Activated T-cell treated with anti-CD3 and anti-CD28 coated beads, Interleukin-2, amount 50 U/mL, for 24 hours (primary cell): ENCODE data around the gene TMEM208.
A peak's percentile ranks its signal among the peaks of the same experiment; 100 is the strongest.

ENCODE experiments used
- DNase-seq: peaks from one replicate; pipeline ENCODE4 v3.0.0-alpha.2; 2020
- H3K27ac Mint-ChIP-seq: 2 replicates; pipeline ENCODE4 v1.8.0; 2020; ENCODE audit warnings: mild to moderate bottlenecking, mixed read lengths
- H3K27me3 Mint-ChIP-seq: 2 replicates; pipeline ENCODE4 v1.8.0; 2020; ENCODE audit warnings: mixed read lengths
- H3K36me3 Mint-ChIP-seq: 2 replicates; pipeline ENCODE4 v1.8.0; 2020; ENCODE audit warnings: low read depth, mixed read lengths
- H3K4me1 Mint-ChIP-seq: 2 replicates; pipeline ENCODE4 v1.8.0; 2020; ENCODE audit warnings: low read depth, mixed read lengths
- H3K4me3 Mint-ChIP-seq: 2 replicates; pipeline ENCODE4 v1.8.0; 2020; ENCODE audit warnings: mild to moderate bottlenecking, moderate library complexity, mixed read lengths
- H3K9me3 Mint-ChIP-seq: 2 replicates; pipeline ENCODE4 v1.8.0; 2020; ENCODE audit warnings: mixed read lengths

The TMEM208 gene

GRCh38 chr16:67230809-67231660 is 4.1 kb downstream of the TMEM208 start:
- DNase-seq: no peak
- Mint-ChIP-seq H3K27me3 (no peaks in the 10 kb centered on the region), H3K4me3 (no peak overlapping the region), H3K36me3 (peaks cover 90% of the 10 kb centered on the region), H3K4me1 (peaks cover 28% of the 10 kb centered on the region), H3K27ac (peak overlapping the region; percentile 29), H3K9me3 (no peaks in the 10 kb centered on the region)

DNA sequence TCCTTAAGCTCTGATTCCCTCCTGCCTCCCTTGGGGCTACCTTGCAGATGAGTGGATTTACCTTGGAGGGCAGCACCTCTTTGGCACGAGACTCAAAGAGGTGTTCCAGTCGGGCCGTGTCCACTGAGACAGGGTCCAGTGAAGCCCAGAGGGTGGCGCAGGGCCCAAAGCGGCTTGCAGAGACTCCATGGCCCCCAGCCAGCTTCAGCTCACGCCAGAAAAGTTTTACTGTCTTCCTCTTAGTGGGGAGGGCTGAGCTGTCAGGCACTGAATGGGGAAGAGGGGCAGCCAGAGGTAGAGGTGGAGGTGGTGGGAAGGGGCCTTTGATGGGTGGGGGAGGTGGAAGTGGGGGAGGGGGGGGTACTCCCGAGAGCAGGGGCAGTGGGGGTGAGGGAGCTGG is 6.7 kb downstream of the TMEM208 start:
- peaks cover 95% of the 10 kb centered on the region for H3K36me3 Mint-ChIP-seq
- no peaks in the 10 kb centered on the region for H3K9me3 Mint-ChIP-seq
- peaks cover 11% of the 10 kb centered on the region for H3K4me1 Mint-ChIP-seq
- H3K27ac Mint-ChIP-seq: no peak overlapping the region
- no peak for DNase-seq
- H3K4me3 Mint-ChIP-seq: no peak overlapping the region
- H3K27me3 Mint-ChIP-seq: no peaks in the 10 kb centered on the region

DNA sequence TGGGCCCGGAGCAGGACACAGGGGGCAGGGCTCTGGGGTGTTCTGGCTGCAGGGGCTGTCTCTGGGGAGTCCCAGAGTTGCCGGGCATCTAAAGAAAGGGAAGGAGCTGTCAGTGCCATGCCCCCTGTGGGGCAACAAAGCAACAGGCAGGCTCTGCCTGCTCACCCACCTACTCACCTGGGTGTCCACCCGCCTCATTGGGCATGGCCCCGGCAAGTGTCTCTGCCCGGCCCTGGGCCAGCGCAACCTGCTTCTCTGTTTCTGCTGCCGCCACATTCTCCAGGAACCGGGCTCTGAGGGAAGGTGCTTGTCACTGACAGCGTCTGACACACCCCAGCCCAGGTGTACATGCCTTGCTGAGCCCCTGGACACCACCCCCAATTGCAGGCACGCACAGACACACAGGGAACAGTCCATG is 7.3 kb downstream of the TMEM208 start:
- Mint-ChIP-seq H3K4me3 (no peak overlapping the region), H3K9me3 (no peaks in the 10 kb centered on the region), H3K4me1 (peaks cover 7% of the 10 kb centered on the region), H3K27ac (peak overlapping the region; percentile 18), H3K27me3 (no peaks in the 10 kb centered on the region), H3K36me3 (peaks cover 95% of the 10 kb centered on the region)
- DNase-seq: no peak

GRCh38 chr16:67235816-67236562 is 9.1 kb downstream of the TMEM208 start:
- no peaks in the 10 kb centered on the region for H3K27me3 Mint-ChIP-seq
- H3K36me3 Mint-ChIP-seq: peaks cover 90% of the 10 kb centered on the region

GRCh38 chr16:67236563-67237395 is 9.8 kb downstream of the TMEM208 start:
- Mint-ChIP-seq H3K36me3 (peaks cover 85% of the 10 kb centered on the region), H3K27ac (peak overlapping the region; percentile 93), H3K4me3 (peak overlapping the region; percentile 57), H3K27me3 (no peaks in the 10 kb centered on the region), H3K4me1 (peaks cover 16% of the 10 kb centered on the region), H3K9me3 (no peaks in the 10 kb centered on the region)
- peak; percentile 88 for DNase-seq

More at GRCh38 chr16:67235816-67236562, 9.1 kb downstream of the TMEM208 start:
- H3K4me1 Mint-ChIP-seq: peaks cover 8% of the 10 kb centered on the region
- no peak for DNase-seq
- H3K27ac Mint-ChIP-seq: peak overlapping the region; percentile 93
- peak overlapping the region; percentile 57 for H3K4me3 Mint-ChIP-seq
- no peaks in the 10 kb centered on the region for H3K9me3 Mint-ChIP-seq

DNA sequence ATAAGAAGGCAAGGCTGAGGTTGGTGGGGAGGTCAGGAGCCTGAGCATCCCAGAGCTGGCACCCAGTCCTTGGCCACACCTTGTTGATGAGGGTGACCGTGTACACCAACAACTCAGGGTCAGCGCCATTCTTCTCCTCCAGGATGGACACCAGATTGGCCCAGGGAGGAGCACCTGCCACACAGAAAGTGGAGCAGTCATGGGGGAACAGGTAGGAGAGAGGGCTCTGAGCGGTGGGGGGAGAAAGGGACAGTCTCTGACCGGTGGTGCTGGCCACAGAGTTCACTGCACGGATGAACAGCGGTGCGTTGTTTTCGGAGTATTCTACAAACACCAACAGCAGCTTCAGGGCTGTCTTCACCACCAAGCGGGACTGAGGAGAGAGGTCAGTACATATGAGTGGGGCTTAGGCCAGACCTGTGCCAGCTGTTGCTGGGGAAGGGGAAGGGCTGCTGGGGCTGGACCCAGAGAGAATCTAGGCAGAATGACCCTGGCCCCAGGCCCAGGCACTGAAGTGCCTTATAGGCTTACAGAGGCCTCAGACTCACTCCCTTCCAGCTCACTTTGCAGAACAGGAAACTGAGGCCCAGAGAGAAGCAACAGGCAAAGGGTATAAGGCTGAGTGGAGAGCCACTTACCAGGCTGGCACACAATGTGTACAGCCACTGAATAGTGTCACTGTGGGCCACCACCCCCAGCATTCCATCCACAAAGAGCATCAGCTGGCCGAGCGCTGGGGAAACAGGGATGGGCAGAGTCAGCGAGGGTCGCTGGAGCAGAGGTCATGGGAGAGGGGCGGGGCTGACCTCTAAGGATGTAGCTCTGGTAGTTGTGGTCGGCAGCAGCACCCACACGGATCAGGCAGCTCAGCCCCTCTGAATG is 10.7 kb downstream of the TMEM208 start:
- H3K4me3 Mint-ChIP-seq: no peak overlapping the region
- H3K27me3 Mint-ChIP-seq: no peaks in the 10 kb centered on the region
- H3K9me3 Mint-ChIP-seq: no peaks in the 10 kb centered on the region
- H3K36me3 Mint-ChIP-seq: peaks cover 77% of the 10 kb centered on the region
- DNase-seq: no peak
- peak overlapping the region; percentile 48 for H3K27ac Mint-ChIP-seq
- peaks cover 22% of the 10 kb centered on the region for H3K4me1 Mint-ChIP-seq

GRCh38 chr16:67238278-67238575 is 11.3 kb downstream of the TMEM208 start:
- Mint-ChIP-seq H3K36me3 (peaks cover 72% of the 10 kb centered on the region), H3K4me1 (peaks cover 22% of the 10 kb centered on the region), H3K4me3 (no peak overlapping the region), H3K9me3 (no peaks in the 10 kb centered on the region), H3K27ac (peak overlapping the region; percentile 38), H3K27me3 (no peaks in the 10 kb centered on the region)
- no peak for DNase-seq

GRCh38 chr16:67238806-67239470 is 12.0 kb downstream of the TMEM208 start:
- no peak overlapping the region for H3K27ac Mint-ChIP-seq
- H3K4me3 Mint-ChIP-seq: no peak overlapping the region
- peaks cover 30% of the 10 kb centered on the region for H3K4me1 Mint-ChIP-seq
- DNase-seq: no peak
- no peaks in the 10 kb centered on the region for H3K9me3 Mint-ChIP-seq
- no peaks in the 10 kb centered on the region for H3K27me3 Mint-ChIP-seq
- peaks cover 68% of the 10 kb centered on the region for H3K36me3 Mint-ChIP-seq

DNA sequence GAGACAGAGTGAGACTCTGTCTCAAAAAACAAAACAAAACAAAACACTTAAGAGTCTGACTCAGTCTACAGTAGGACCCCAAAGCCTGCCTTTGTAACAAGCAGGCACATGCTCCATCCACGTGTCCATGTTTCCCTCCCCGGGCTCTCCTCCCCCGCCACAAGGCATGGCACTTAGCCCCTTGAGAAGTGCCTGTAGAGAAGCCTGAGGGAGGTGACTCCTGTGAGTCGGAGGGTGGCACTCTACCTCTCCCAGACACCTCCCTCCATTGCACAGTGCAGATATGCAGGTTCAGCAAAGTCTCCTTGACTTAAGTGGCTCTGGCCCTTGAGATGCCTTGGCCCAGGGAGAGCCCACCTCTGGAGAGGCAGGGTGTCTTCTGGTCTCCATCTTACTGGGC is 13.6 kb downstream of the TMEM208 start:
- Mint-ChIP-seq H3K4me1 (peaks cover 45% of the 10 kb centered on the region), H3K36me3 (peaks cover 60% of the 10 kb centered on the region), H3K4me3 (no peak overlapping the region), H3K27ac (peak overlapping the region; percentile 79), H3K9me3 (no peaks in the 10 kb centered on the region), H3K27me3 (no peaks in the 10 kb centered on the region)
- no peak for DNase-seq

DNA sequence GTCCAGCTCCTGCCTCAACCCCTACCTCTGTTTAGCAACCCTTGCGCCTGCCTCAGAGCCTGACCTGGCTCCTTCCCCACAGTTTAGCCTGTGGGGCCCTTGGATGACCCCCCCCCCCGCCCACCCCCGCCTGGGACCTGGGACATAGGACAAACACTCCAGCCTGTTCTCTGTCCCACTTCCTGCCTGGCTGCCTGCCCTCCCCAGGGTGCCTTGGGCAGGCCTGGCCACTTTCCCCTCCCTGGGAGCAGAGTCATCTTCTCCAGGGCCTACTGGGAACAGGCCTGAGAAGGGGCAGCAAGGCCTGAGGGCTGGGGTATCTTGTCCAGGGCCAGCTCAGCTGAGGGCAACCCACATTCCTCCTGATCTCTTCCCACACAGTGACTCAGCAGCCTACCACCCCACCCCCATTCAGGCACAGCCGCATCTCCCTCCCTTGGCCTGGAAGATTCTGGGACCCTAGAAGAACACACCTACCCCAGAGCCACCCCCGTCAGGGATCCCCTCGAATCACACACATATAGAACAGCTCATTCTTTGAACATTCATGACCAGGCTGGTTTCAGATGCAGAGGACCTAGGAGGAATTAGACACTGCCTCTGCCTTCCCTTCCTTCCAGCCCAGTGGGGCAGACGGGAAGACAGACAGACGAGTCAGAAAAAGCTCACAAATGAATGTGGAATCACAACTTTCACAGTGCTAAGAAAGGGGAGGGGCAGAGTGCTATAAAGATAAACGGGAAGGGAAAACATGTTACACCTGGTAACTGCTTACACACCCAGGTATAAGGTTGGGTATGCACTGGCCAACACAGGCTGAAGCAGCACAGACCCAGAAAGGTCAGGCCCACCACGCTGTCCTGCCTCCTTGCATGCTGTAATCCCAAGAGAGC is 14.3 kb downstream of the TMEM208 start:
- peaks cover 46% of the 10 kb centered on the region for H3K4me1 Mint-ChIP-seq
- H3K4me3 Mint-ChIP-seq: no peak overlapping the region
- H3K27ac Mint-ChIP-seq: peak overlapping the region; percentile 92
- peaks cover 52% of the 10 kb centered on the region for H3K36me3 Mint-ChIP-seq
- DNase-seq: no peak
- no peaks in the 10 kb centered on the region for H3K27me3 Mint-ChIP-seq
- H3K9me3 Mint-ChIP-seq: no peaks in the 10 kb centered on the region

- H3K36me3 Mint-ChIP-seq: peaks cover 51% of the 10 kb centered on the region
- no peak for DNase-seq
- no peaks in the 10 kb centered on the region for H3K27me3 Mint-ChIP-seq
- H3K27ac Mint-ChIP-seq: peak overlapping the region; percentile 92
- H3K9me3 Mint-ChIP-seq: no peaks in the 10 kb centered on the region
- H3K4me3 Mint-ChIP-seq: no peak overlapping the region
- peaks cover 44% of the 10 kb centered on the region for H3K4me1 Mint-ChIP-seq
These were observed 15.3 kb downstream of the TMEM208 start for GRCh38 chr16:67242138-67242730.

DNA sequence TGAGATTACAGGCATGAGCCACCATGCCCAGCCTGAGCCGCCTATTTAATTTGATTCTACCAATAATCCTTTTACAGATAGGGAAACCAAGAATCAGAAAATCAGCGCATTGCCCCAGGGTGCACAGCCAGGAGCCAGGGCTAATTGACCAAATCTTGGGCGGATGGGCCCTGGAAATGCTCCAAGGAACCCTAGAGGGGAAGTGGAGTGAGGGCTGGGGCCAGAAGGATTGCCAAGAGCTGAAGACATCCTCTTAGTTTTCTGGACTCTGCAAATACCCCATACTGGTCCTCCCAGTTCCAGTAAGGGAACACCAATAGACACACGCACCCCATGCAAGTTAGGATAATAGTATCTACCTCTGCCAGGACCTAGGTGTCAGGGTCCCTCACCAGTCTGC is 16.6 kb downstream of the TMEM208 start:
- Mint-ChIP-seq H3K27me3 (no peaks in the 10 kb centered on the region), H3K4me1 (peaks cover 53% of the 10 kb centered on the region), H3K9me3 (no peaks in the 10 kb centered on the region), H3K27ac (peak overlapping the region; percentile 98), H3K4me3 (peak overlapping the region; percentile 93), H3K36me3 (peaks cover 39% of the 10 kb centered on the region)
- no peak for DNase-seq
